Body of pancreas (tissue), 4 donors: ENCODE measurements around the gene SEMA3G.

Experiments
- CTCF ChIP-seq, 7 experiments: fragments of 450-650 bp in 4 of 7; fragments of 200-600 bp in 3 of 7; sonication (generic) in 3 of 7; IDR thresholded peaks; one replicate each; pipeline ENCODE4 v1.5.1; 2016 to 2019; ENCODE audit warnings: antibody characterized with exemption in 7 of 7
- POLR2A ChIP-seq, 3 donors: fragments of 450-650 bp; IDR thresholded peaks; one replicate each; pipeline ENCODE4 v1.6.1; 2016; ENCODE audit warnings: antibody characterized with exemption in 3 of 3, mild to moderate bottlenecking in 2 of 3

- TF ChIP-seq CTCF (IDR thresholded peaks at IDR 0.05): no peak
- no peak for TF ChIP-seq POLR2A (IDR thresholded peaks at IDR 0.05)
These were observed 18.5 kb upstream of the SEMA3G start for GRCh38 chr3:52463416-52463815.
